H1 (cell line): ENCODE results near the gene RAB31. TPM values are rescaled to one million over a fixed set of nuclear protein-coding genes. Genes with fewer than 3 reads are reported as not detected.

Source experiments
- ATF2 ChIP-seq: IDR thresholded peaks from 2 replicates; pipeline ENCODE4 v1.6.1; 2012; ENCODE audit warnings: low read length, inconsistent platforms
- ATF3 ChIP-seq: IDR thresholded peaks from 2 replicates; pipeline ENCODE4 v1.6.1; 2011; ENCODE audit warnings: low read depth, mild to moderate bottlenecking, low read length; ENCODE audit not compliant: insufficient read depth
- HDAC2 ChIP-seq, 2 experiments: fragments of 300-600 bp in 1 of 2; sonication (generic) in 1 of 2; IDR thresholded peaks; 2 replicates each; pipeline ENCODE4 v1.6.1; 2011 to 2012; ENCODE audit warnings: low read depth in 2 of 2, low read length in 2 of 2, mild to moderate bottlenecking in 2 of 2, moderate library complexity in 2 of 2, borderline replicate concordance in 1 of 2, inconsistent platforms in 1 of 2
- JUN ChIP-seq: IDR thresholded peaks from 2 replicates; pipeline ENCODE4 v1.6.1; 2011; ENCODE audit warnings: low read depth, mild to moderate bottlenecking, improper control_type of control experiment, low read length
- NANOG ChIP-seq: IDR thresholded peaks from 2 replicates; pipeline ENCODE4 v1.6.1; 2011; ENCODE audit warnings: low read length, low read depth, mild to moderate bottlenecking, inconsistent platforms; ENCODE audit not compliant: insufficient read depth, poor library complexity, severe bottlenecking
- POLR2A ChIP-seq, 2 experiments: IDR thresholded peaks; 1 replicate in 1 of 2; 2 replicates in 1 of 2; pipeline ENCODE4 v1.6.1; 2011; ENCODE audit warnings: low read depth in 2 of 2, low read length in 2 of 2, mild to moderate bottlenecking in 2 of 2; ENCODE audit errors: control extremely low read depth in 1 of 2
- TBP ChIP-seq: IDR thresholded peaks from 2 replicates; pipeline ENCODE4 v1.6.1; 2011; ENCODE audit warnings: low read depth, low read length, improper control_type of control experiment
- YY1 ChIP-seq: IDR thresholded peaks from 2 replicates; pipeline ENCODE4 v1.6.1; 2011; ENCODE audit warnings: low read depth, mild to moderate bottlenecking, low read length
- polyA plus RNA-seq, 7 experiments: library from polyadenylated mRNA; depleted of rRNA in 3 of 7; stranded (reverse) in 5 of 7; unstranded in 2 of 7; fragments of >200 nt in 5 of 7; fragments of 200-250 nt in 2 of 7; gene quantifications; 1 replicate in 5 of 7; 2 replicates in 1 of 7; 4 replicates in 1 of 7; pipeline versions ENCODE4 v1.2.1 to v1.2.3, GENCODE V29; 2011 to 2013; ENCODE audit warnings: missing spikeins in 2 of 7, mixed read lengths in 2 of 7
- total RNA-seq: library from RNA; stranded (reverse); fragmentation: NEBNext Ultra II Directional; extraction: Animal tissue kit (Norgen Biotek cat#: 25700); gene quantifications from 2 replicates; pipeline ENCODE4 v1.2.1, GENCODE V29; 2021

Gene RAB31
- total and polyA plus RNA-seq, 2 of the 8 experiments (the other 6 are each of a cell fraction or from before 2014, with no cell fraction given) = 15.2 to 40.9 TPM

GRCh38 chr18:9808295-9809241 is 100.5 kb downstream of the RAB31 start (continued):
- TF ChIP-seq HDAC2 (IDR thresholded peaks at IDR 0.05; ENCODE audit: borderline replicate concordance in 1 of 2, low read depth in 2 of 2, low read length in 2 of 2) = peak in 1 of 2 experiments; percentile 70; a peak in 1 of 4 replicates
- TF ChIP-seq YY1 = peak; percentile 55; the same call in 1 of the 2 replicates
- TF ChIP-seq POLR2A (IDR thresholded peaks at IDR 0.05; ENCODE audit: control extremely low read depth in 1 of 2, low read depth in 2 of 2, low read length in 2 of 2) = 0 out of 3 replicates have a peak, but pooled peaks of 1 of the 2 experiments have one; percentile 45
- TF ChIP-seq NANOG = no peak
- no peak for TF ChIP-seq TBP
- no peak for TF ChIP-seq ATF2
- TF ChIP-seq JUN = no peak
- TF ChIP-seq ATF3 = no peak
